ENCODE measurements around the gene GPRC5A.

- TF ChIP-seq CTCF (IDR thresholded peaks at IDR 0.05) (no peak), POLR2A (IDR thresholded peaks at IDR 0.05) (no peak)
These were observed 7.9 kb upstream of the GPRC5A start for GRCh38 chr12:12883369-12884001.
